Prostate gland (tissue), 1 donor: ENCODE results near the gene FAM219B.

ENCODE experiments used
- POLR2A ChIP-seq: fragments of 450-650 bp; IDR thresholded peaks from one replicate; pipeline ENCODE4 v1.6.1; 2016; ENCODE audit warnings: antibody characterized with exemption, mild to moderate bottlenecking
- POLR2AphosphoS5 ChIP-seq: sonication (generic); formaldehyde crosslinking; IDR thresholded peaks from one replicate; pipeline ENCODE4 v1.6.1; 2017; ENCODE audit warnings: antibody characterized with exemption

DNA sequence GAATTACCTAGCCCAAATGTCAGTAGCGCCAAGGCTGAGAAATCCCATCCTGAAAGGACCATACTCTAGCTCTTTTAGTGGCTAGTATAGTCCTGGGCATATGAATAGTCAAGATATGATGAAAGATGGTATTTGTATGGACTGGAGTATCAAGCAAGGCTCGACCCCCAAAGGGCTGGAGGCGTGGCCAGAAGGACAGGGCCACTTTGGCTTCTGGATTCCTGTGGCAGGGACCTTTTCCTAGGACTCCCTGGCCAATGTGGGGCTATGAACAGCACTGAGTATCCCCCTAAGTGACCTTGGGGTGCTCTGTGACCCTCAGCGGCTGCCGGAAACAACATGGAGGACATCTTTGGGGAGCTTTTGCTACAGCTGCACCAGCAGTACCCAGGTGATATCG is 10.8 kb downstream of the FAM219B start:
- TF ChIP-seq POLR2AphosphoS5 (no peak), POLR2A (no peak)
